GM10266 (cell line): Measurements from ENCODE around the gene C1orf116.

ENCODE experiments used
- DNase-seq: peaks from one replicate; pipeline ENCODE4 v3.0.0; 2012; ENCODE audit errors: extremely low spot score
- CTCF ChIP-seq: IDR thresholded peaks from 2 replicates; pipeline ENCODE4 v1.5.1; 2012; ENCODE audit warnings: mild to moderate bottlenecking, low read depth; ENCODE audit not compliant: control insufficient read depth, insufficient read depth; ENCODE audit errors: missing control alignments

C1orf116 gene

GRCh38 chr1:207069061-207069460, 36.5 kb upstream of the C1orf116 start:
- no peak for DNase-seq
- TF ChIP-seq CTCF = no peak

DNA sequence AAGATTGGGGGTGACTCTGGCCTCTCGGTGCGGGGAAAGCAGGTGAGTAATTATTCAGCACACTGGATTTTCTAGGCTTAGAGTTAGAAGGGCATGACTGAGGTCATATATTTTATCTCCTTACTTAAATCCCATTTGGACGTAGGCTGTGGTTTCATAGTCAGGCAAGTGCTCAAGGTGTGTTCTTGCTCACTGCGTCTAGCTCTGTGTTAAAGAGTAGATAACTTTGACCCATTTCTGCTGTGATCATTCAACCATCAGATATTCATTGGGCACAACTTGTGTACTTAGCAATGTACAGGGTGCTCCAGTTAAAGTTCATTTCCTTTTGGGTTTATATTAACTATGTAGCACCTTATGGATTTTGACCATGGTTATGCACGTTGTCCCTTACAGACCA, 35.1 kb upstream of the C1orf116 start:
- no peak for TF ChIP-seq CTCF
- no peak for DNase-seq

GRCh38 chr1:207067185-207067584, 34.6 kb upstream of the C1orf116 start:
- DNase-seq = no peak
- TF ChIP-seq CTCF = no peak

GRCh38 chr1:207064561-207064960, 32.0 kb upstream of the C1orf116 start:
- no peak for TF ChIP-seq CTCF
- DNase-seq = no peak

GRCh38 chr1:207063014-207063413, 30.5 kb upstream of the C1orf116 start:
- DNase-seq = no peak
- no peak for TF ChIP-seq CTCF

DNA sequence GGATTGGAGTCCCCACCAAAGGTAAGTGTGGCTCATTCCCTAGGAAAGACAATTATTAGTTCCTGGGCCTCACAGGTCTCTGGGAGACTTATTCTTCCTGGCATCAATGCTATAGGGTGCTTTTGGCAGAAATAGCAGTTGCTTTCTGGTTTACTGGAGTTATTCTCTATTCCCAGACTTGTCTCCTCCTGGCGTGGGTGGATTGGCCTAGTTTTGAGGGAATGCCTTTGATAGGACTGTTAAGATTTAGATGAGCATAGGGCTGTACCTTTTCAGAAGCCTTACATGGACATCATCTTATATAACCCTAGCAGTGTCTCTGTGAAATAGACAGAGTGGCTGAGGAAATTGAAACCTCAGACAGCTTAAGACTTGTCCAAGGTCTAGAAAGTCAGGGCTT, 29.5 kb upstream of the C1orf116 start:
- TF ChIP-seq CTCF = no peak
- no peak for DNase-seq

DNA sequence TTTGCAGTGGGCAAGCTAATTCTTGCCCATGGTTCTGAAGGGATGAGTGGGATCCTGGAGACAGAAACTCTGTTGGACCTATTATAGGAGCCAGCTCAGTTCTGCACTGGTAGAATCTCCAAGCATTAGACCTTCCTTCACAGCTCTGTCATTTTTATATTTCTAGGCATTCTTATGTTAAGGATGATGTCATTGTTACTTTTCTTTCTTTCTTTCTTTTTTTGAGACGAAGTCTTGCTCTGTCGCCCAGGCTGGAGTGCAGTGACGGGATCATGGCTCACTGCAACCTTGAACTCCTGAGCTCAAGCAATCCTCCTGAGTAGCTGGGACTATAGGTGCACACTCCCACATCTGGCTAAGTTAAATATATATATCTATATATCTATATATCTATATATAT, 28.0 kb upstream of the C1orf116 start:
- DNase-seq = no peak

More for the DNA sequence above, 28.0 kb upstream of the C1orf116 start:
- TF ChIP-seq CTCF = no peak
